ENCODE measurements around the gene ARHGAP8.

The ARHGAP8 gene

GRCh38 chr22:44752285-44753188, at the start of gene ARHGAP8:
ARHGAP8 (plus strand) TSS chr22:44752575; CDS start chr22:44786528, 33,953 bp downstream.
- Histone ChIP-seq H3K27me3 (ENCODE audit: insufficient read depth, low read length) (peaks cover 19% of the 10 kb centered on the region; the same call in 1 of the 2 replicates), H2AFZ (ENCODE audit: low read length, unreplicated experiment) (no peak within 1 kb of the TSS), H3K4me3 (ENCODE audit: low read depth, low read length) (no peak within 1 kb of the TSS), H3K27ac (ENCODE audit: low read depth, low read length) (no peak within 1 kb of the TSS), H3K79me2 (ENCODE audit: control insufficient read depth, insufficient read depth, low read length, unreplicated experiment) (no peaks in the 10 kb centered on the region), H3K4me1 (ENCODE audit: control insufficient read depth, insufficient read depth, low read length, unreplicated experiment) (no peaks in the 10 kb centered on the region), H3K36me3 (ENCODE audit: insufficient read depth, low read length) (no peaks in the 10 kb centered on the region)

- Histone ChIP-seq H3K36me3 (ENCODE audit: insufficient read depth, low read length) (no peaks in the 10 kb centered on the region), H3K27ac (ENCODE audit: low read depth, low read length) (no peak overlapping the region), H3K4me1 (ENCODE audit: control insufficient read depth, insufficient read depth, low read length, unreplicated experiment) (no peaks in the 10 kb centered on the region), H2AFZ (ENCODE audit: low read length, unreplicated experiment) (no peak overlapping the region), H3K27me3 (ENCODE audit: insufficient read depth, low read length) (peaks cover 14% of the 10 kb centered on the region), H3K4me3 (ENCODE audit: low read depth, low read length) (peak overlapping the region; percentile 76; the same call in 1 of the 2 replicates), H3K79me2 (ENCODE audit: control insufficient read depth, insufficient read depth, low read length, unreplicated experiment) (no peaks in the 10 kb centered on the region)
Measured at GRCh38 chr22:44703255-44703870, 49.0 kb upstream of the ARHGAP8 start.

- H3K27me3 ChIP-seq (ENCODE audit: insufficient read depth, low read length), result peaks cover 14% of the 10 kb centered on the region
- H2AFZ ChIP-seq (ENCODE audit: low read length, unreplicated experiment), result no peak overlapping the region
- no peak overlapping the region for H3K4me3 ChIP-seq (ENCODE audit: low read depth, low read length)
- no peaks in the 10 kb centered on the region for H3K36me3 ChIP-seq (ENCODE audit: insufficient read depth, low read length)
- no peaks in the 10 kb centered on the region for H3K79me2 ChIP-seq (ENCODE audit: control insufficient read depth, insufficient read depth, low read length, unreplicated experiment)
- no peaks in the 10 kb centered on the region for H3K4me1 ChIP-seq (ENCODE audit: control insufficient read depth, insufficient read depth, low read length, unreplicated experiment)
- H3K27ac ChIP-seq (ENCODE audit: low read depth, low read length), result no peak overlapping the region
Measured at GRCh38 chr22:44704159-44705021, 48.0 kb upstream of the ARHGAP8 start.

- Histone ChIP-seq H3K79me2 (ENCODE audit: control insufficient read depth, insufficient read depth, low read length, unreplicated experiment) (no peaks in the 10 kb centered on the region), H3K4me1 (ENCODE audit: control insufficient read depth, insufficient read depth, low read length, unreplicated experiment) (no peaks in the 10 kb centered on the region), H3K27me3 (ENCODE audit: insufficient read depth, low read length) (peaks cover 14% of the 10 kb centered on the region), H3K36me3 (ENCODE audit: insufficient read depth, low read length) (no peaks in the 10 kb centered on the region), H2AFZ (ENCODE audit: low read length, unreplicated experiment) (no peak overlapping the region), H3K27ac (ENCODE audit: low read depth, low read length) (no peak overlapping the region), H3K4me3 (ENCODE audit: low read depth, low read length) (no peak overlapping the region)
Measured at GRCh38 chr22:44705022-44705297, 47.4 kb upstream of the ARHGAP8 start.

- no peak overlapping the region for H3K4me3 ChIP-seq (ENCODE audit: low read depth, low read length)
- H2AFZ ChIP-seq (ENCODE audit: low read length, unreplicated experiment), result no peak overlapping the region
- no peaks in the 10 kb centered on the region for H3K36me3 ChIP-seq (ENCODE audit: insufficient read depth, low read length)
- H3K27me3 ChIP-seq (ENCODE audit: insufficient read depth, low read length), result peaks cover 14% of the 10 kb centered on the region
- no peaks in the 10 kb centered on the region for H3K79me2 ChIP-seq (ENCODE audit: control insufficient read depth, insufficient read depth, low read length, unreplicated experiment)
- no peak overlapping the region for H3K27ac ChIP-seq (ENCODE audit: low read depth, low read length)
- no peaks in the 10 kb centered on the region for H3K4me1 ChIP-seq (ENCODE audit: control insufficient read depth, insufficient read depth, low read length, unreplicated experiment)
Measured at GRCh38 chr22:44706488-44706887, 45.9 kb upstream of the ARHGAP8 start.

GRCh38 chr22:44707178-44707577, 45.2 kb upstream of the ARHGAP8 start:
- Histone ChIP-seq H3K4me3 (ENCODE audit: low read depth, low read length) (no peak overlapping the region), H2AFZ (ENCODE audit: low read length, unreplicated experiment) (no peak overlapping the region), H3K36me3 (ENCODE audit: insufficient read depth, low read length) (no peaks in the 10 kb centered on the region), H3K27me3 (ENCODE audit: insufficient read depth, low read length) (peaks cover 14% of the 10 kb centered on the region), H3K27ac (ENCODE audit: low read depth, low read length) (no peak overlapping the region), H3K4me1 (ENCODE audit: control insufficient read depth, insufficient read depth, low read length, unreplicated experiment) (no peaks in the 10 kb centered on the region), H3K79me2 (ENCODE audit: control insufficient read depth, insufficient read depth, low read length, unreplicated experiment) (no peaks in the 10 kb centered on the region)

GRCh38 chr22:44707752-44708151, 44.6 kb upstream of the ARHGAP8 start:
- H3K27ac ChIP-seq (ENCODE audit: low read depth, low read length), result no peak overlapping the region

GRCh38 chr22:44709881-44710392, 42.4 kb upstream of the ARHGAP8 start:
- H3K27ac ChIP-seq (ENCODE audit: low read depth, low read length), result no peak overlapping the region
- no peaks in the 10 kb centered on the region for H3K79me2 ChIP-seq (ENCODE audit: control insufficient read depth, insufficient read depth, low read length, unreplicated experiment)
- no peaks in the 10 kb centered on the region for H3K27me3 ChIP-seq (ENCODE audit: insufficient read depth, low read length)
- H2AFZ ChIP-seq (ENCODE audit: low read length, unreplicated experiment), result no peak overlapping the region
- H3K4me3 ChIP-seq (ENCODE audit: low read depth, low read length), result no peak overlapping the region
- H3K36me3 ChIP-seq (ENCODE audit: insufficient read depth, low read length), result no peaks in the 10 kb centered on the region
- H3K4me1 ChIP-seq (ENCODE audit: control insufficient read depth, insufficient read depth, low read length, unreplicated experiment), result no peaks in the 10 kb centered on the region

More at GRCh38 chr22:44707752-44708151, 44.6 kb upstream of the ARHGAP8 start:
- H3K4me1 ChIP-seq (ENCODE audit: control insufficient read depth, insufficient read depth, low read length, unreplicated experiment), result no peaks in the 10 kb centered on the region
- H2AFZ ChIP-seq (ENCODE audit: low read length, unreplicated experiment), result no peak overlapping the region
- H3K79me2 ChIP-seq (ENCODE audit: control insufficient read depth, insufficient read depth, low read length, unreplicated experiment), result no peaks in the 10 kb centered on the region
- no peak overlapping the region for H3K4me3 ChIP-seq (ENCODE audit: low read depth, low read length)
- H3K27me3 ChIP-seq (ENCODE audit: insufficient read depth, low read length), result peaks cover 14% of the 10 kb centered on the region
- H3K36me3 ChIP-seq (ENCODE audit: insufficient read depth, low read length), result no peaks in the 10 kb centered on the region

- no peaks in the 10 kb centered on the region for H3K4me1 ChIP-seq (ENCODE audit: control insufficient read depth, insufficient read depth, low read length, unreplicated experiment)
- no peaks in the 10 kb centered on the region for H3K27me3 ChIP-seq (ENCODE audit: insufficient read depth, low read length)
- H2AFZ ChIP-seq (ENCODE audit: low read length, unreplicated experiment), result no peak overlapping the region
- H3K27ac ChIP-seq (ENCODE audit: low read depth, low read length), result no peak overlapping the region
- H3K36me3 ChIP-seq (ENCODE audit: insufficient read depth, low read length), result no peaks in the 10 kb centered on the region
- H3K79me2 ChIP-seq (ENCODE audit: control insufficient read depth, insufficient read depth, low read length, unreplicated experiment), result no peaks in the 10 kb centered on the region
- no peak overlapping the region for H3K4me3 ChIP-seq (ENCODE audit: low read depth, low read length)
Measured at GRCh38 chr22:44710474-44711240, 41.7 kb upstream of the ARHGAP8 start.

GRCh38 chr22:44711241-44711560, 41.2 kb upstream of the ARHGAP8 start:
- Histone ChIP-seq H3K27me3 (ENCODE audit: insufficient read depth, low read length) (no peaks in the 10 kb centered on the region), H3K79me2 (ENCODE audit: control insufficient read depth, insufficient read depth, low read length, unreplicated experiment) (no peaks in the 10 kb centered on the region), H3K27ac (ENCODE audit: low read depth, low read length) (no peak overlapping the region), H3K36me3 (ENCODE audit: insufficient read depth, low read length) (no peaks in the 10 kb centered on the region), H3K4me3 (ENCODE audit: low read depth, low read length) (no peak overlapping the region), H3K4me1 (ENCODE audit: control insufficient read depth, insufficient read depth, low read length, unreplicated experiment) (no peaks in the 10 kb centered on the region), H2AFZ (ENCODE audit: low read length, unreplicated experiment) (no peak overlapping the region)

Measured in ACC112 (cell line).